ENCODE results near the gene CCDC191.

DNA sequence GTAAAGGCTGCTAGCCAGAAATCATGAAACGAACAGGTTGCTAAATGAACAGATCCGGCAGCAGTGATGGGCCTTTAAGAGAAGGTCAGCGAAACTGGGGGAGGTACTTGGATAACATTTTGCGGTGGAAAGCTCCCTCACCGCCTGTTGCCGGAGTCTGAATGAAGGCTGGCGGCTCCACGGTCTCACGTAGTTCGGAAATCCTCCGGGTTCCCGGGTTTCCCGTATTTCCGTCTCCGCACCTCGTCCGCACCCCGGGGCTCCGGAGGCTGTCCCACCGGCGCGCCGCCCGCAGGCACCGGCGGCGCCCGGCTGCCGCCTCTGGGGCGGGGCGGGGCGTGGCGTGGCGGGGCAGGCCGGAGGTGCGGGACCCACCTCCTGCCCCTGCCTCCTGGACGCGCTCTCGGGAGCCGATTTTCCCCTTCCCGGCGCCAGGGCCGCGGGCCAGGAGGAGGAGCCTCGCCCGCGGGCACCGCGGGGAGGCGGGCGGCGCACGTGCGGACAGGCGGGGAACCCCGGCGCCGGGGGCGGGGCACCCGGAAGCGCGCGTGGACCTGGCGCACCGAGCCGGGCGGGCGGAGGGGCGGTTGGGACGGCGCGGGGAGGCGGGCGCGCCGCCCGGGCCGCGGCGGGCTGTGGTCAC lies 108.8 kb downstream of the CCDC191 start, which contains the start of gene ZDHHC23:
- TF ChIP-seq, protein P1, sequence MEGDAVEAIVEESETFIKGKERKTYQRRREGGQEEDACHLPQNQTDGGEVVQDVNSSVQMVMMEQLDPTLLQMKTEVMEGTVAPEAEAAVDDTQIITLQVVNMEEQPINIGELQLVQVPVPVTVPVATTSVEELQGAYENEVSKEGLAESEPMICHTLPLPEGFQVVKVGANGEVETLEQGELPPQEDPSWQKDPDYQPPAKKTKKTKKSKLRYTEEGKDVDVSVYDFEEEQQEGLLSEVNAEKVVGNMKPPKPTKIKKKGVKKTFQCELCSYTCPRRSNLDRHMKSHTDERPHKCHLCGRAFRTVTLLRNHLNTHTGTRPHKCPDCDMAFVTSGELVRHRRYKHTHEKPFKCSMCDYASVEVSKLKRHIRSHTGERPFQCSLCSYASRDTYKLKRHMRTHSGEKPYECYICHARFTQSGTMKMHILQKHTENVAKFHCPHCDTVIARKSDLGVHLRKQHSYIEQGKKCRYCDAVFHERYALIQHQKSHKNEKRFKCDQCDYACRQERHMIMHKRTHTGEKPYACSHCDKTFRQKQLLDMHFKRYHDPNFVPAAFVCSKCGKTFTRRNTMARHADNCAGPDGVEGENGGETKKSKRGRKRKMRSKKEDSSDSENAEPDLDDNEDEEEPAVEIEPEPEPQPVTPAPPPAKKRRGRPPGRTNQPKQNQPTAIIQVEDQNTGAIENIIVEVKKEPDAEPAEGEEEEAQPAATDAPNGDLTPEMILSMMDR (IDR thresholded peaks at IDR 0.05) = no peak
- no peak for TF ChIP-seq ZNF302 (CRISPR knock-in tag; IDR thresholded peaks at IDR 0.05)
- no peak for TF ChIP-seq EHMT2 (IDR thresholded peaks at IDR 0.05; ENCODE audit: low read depth)
- TF ChIP-seq NPAS2 (CRISPR knock-in tag; IDR thresholded peaks at IDR 0.05; ENCODE audit: borderline replicate concordance) = peak; percentile 40; the same call in 1 of the 2 replicates
- TF ChIP-seq EP300 (IDR thresholded peaks at IDR 0.05) = no peak
- no peak for TF ChIP-seq HDAC2 (IDR thresholded peaks at IDR 0.05)
- TF ChIP-seq RFX5 (IDR thresholded peaks at IDR 0.05) = no peak
- TF ChIP-seq, protein P2, sequence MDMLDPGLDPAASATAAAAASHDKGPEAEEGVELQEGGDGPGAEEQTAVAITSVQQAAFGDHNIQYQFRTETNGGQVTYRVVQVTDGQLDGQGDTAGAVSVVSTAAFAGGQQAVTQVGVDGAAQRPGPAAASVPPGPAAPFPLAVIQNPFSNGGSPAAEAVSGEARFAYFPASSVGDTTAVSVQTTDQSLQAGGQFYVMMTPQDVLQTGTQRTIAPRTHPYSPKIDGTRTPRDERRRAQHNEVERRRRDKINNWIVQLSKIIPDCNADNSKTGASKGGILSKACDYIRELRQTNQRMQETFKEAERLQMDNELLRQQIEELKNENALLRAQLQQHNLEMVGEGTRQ (IDR thresholded peaks at IDR 0.05) = no peak
- TF ChIP-seq HOXA7 (CRISPR knock-in tag; IDR thresholded peaks at IDR 0.05) = no peak

Data from A549 (cell line).